NCI-H128 (cell line): ENCODE data around the gene ATAD2B.
"Not testable (repeated sequence)": the region's sequence is repeated elsewhere in the genome, so short reads cannot be mapped to it uniquely, and the experiment has no call there.

Source experiments
- DNase-seq: peaks from one replicate; lab custom pipeline; 2025; ENCODE audit not compliant: unreplicated experiment; lab: John Stamatoyannopoulos, UW

ATAD2B gene

DNA sequence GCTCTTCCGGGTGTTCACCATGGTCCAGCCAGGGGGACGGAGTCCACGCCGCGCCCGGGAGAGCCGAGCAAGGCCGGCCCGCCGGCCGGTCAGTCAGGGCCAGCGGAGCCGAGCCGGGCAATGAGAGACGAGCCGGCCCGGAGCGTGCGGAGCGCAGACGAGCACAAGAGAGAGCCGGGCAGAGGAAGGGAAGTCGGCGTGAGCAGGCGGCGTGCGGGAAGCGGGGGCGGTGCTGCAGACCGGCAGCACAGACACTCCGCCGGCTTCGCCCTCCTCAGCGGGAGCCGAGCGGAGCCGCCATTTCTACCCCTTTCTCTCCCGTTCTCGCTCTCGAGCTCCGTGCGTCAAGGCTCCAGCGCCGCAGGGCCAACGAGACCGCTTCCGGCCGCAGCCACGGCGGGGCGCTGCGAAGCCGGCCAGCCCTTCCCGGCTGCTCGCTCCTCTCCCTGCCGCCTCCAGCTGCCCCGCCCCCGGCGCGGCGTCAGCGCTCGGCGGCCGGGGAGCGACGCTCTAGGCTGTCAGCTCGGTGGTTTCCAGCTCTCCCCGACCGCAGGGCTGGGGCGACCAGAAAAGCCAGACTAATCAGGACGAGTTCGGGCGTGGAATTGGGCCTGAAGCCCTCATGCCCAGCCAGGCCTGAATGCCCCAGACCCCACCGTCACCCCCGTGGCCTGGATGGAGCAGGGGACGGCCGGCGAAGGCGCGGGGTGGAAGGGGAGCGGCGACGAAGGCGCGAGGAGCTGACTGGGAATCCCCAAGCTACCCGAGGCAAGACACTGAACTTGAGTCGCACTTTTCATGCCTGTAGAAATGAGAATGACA lies at the start of gene ATAD2B:
TSS of gene ATAD2B (minus strand) at position 374 of the 822 bp plus-strand sequence. CDS start at position 21, 353 bp downstream.
- peak; percentile 89 for DNase-seq

DNA sequence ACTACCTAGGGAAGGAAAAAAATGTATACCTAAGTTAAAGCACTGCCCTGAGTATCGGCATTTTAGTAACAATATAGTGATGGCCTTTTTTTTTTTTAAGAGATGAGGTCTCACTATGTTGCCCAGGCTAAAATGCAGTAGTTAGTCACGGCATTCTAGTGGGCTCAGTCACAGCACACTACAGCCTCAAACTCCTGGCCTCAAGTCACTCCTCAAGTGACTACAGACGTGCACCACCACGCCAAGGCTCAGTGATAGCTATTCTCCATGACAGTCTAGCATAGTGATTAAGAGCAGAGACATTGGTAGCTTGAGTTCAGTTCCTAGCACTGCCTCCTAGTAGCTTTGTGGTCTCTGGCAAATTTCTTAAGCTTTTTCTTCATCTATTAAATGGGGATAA lies 40.9 kb upstream of the ATAD2B start:
- DNase-seq = no peak

- no peak for DNase-seq
Measured at GRCh38 chr2:23954325-23955014, 27.5 kb upstream of the ATAD2B start.

DNA sequence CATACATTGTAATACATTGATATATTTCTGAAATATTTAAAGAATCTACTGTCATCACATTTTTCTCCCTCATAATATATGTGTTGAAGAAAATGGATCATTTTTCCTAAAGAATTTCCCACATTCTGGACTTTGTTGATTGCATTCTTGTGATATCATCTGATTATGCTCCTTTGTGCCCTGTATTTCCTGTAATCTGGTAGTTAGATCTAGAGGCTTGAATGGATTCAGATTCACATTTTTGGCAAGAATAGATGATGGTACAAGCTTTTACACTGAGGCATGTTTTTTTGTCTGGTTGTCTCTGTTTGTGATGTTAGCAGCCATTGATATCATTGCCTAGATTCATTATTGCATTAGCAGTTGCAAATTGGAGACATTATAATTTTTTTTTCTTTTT lies 26.7 kb upstream of the ATAD2B start:
- DNase-seq = no peak

GRCh38 chr2:23952558-23952957 lies 25.6 kb upstream of the ATAD2B start:
- DNase-seq = not testable (repeated sequence)

DNA sequence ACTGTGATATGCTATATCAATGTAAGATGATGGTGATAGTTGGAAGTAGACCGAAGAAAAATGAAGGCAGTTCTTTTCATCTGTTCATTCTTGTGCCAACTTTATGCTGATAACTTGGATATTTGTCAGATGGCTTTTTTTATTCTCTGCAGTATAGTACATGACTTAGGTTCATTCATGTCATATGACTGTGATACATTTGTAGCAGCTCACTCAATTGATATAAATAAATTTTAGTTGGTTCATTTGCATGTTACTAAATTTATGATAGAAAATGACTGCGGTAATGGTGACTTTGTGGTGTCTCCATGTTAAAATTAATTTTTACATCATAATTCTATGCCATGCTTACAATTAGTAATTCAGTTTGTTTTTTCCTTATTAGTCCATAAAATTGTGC lies 20.4 kb upstream of the ATAD2B start:
- DNase-seq = no peak

GRCh38 chr2:23944976-23945375 lies 18.1 kb upstream of the ATAD2B start:
- DNase-seq = no peak

DNA sequence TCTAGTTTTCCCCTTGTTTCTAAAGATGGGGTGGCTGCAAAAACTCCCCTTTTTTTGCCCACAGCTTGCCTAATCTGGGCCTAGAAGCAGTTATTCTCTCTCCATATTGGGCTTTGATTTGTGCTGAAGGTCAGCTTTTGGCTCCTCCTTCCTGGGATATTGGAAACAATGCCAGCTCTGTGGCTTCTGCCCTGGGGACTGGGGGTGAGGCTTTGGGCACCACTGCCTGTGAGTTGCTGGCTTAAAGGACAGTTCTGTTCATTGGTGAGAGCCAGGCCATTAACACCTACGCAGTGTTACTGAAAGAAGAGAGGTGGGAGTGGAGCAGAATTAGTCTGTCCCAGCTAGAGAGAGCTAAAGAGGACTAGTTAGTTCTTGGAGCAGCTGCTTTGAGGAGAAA lies 17.6 kb upstream of the ATAD2B start:
- no peak for DNase-seq

- DNase-seq = no peak
Measured at GRCh38 chr2:23943666-23944065, 16.7 kb upstream of the ATAD2B start.

- DNase-seq = no peak
Measured at GRCh38 chr2:23941644-23942043, 14.7 kb upstream of the ATAD2B start.

- no peak for DNase-seq
Measured at GRCh38 chr2:23940718-23941620, 14.0 kb upstream of the ATAD2B start.

- DNase-seq = peak; percentile 60
Measured at GRCh38 chr2:23939987-23940717, 13.2 kb upstream of the ATAD2B start, which contains the start of gene UBXN2A. Gene UBXN2A, plus strand, starts transcription at chr2:23940463. Its CDS starts 17,852 bp downstream, at chr2:23958315.

DNA sequence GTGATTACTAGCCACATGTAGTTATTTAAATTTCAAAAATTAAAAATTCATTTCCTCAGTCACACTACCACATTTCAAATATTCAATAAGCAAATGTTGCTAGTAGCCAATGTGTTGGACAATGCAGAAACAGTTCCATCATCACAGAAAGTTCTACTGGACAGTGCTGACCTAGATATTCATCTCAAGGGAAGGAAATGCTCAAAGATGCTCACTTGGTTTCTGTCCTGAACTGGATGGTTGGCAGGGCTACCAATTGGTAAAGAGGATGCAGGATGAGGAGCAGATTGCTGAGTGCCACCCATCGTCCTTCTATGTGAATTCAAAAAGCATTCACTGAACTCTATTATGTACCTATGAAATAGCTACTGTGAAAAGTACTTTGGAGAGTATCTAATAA lies 7.3 kb upstream of the ATAD2B start:
- DNase-seq = no peak

DNA sequence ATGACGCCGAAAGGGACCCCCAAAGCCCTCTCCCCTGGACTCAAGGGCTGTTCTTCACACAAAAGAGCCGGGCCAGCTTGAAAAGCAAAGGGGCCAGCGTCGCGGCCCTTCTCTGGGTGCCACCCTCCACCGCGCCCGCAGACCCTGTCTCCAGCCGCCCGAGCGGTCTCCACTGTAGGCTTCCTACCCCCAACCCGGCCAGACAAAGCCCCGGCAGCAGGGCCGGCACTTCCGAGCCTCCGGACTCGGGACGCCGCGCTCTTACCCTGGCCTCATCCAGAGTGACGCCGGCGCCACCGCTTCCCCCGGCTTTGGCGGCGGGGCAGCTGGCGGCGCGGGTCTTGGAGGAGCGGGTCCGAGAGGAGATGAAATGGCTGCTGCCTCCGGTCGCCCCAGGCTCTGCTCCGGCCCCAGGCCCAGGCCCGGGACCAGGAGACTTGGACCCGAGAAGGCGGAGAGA lies 603 bp downstream of the ATAD2B start:
- no peak for DNase-seq

GRCh38 chr2:23925702-23926289 lies 1.1 kb downstream of the ATAD2B start:
- DNase-seq = no peak

GRCh38 chr2:23924589-23925359 lies 2.1 kb downstream of the ATAD2B start:
- DNase-seq = no peak

DNA sequence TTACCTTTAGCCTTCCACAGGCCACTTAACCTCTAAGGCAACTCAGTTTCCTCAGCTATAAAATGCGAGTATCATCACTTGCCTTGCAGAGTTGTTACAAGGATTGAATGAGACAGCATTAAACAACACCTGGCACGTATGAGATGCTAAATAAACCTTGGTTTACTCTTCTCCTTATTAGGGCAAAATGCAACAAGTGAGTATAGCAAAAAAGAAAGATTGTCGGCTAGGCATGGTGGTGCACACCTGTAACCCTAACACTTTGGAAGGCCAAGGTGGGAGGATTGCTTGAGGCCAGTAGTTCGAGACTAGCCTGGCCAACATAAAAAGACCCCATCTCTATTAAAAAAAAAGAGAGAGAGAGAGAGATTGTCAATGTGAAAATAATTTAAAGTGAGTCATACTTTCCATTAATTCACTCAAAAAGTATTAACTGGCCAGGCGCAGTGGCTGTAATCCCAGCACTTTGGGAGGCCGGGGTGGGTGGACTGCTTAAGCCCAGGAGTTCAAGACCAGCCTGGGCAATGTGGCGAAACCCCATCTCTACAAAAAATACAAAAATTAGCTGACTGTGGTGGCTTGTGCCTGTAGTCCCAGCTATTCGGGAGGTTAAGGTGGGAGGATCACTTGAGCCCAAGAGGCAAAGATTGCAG lies 8.0 kb downstream of the ATAD2B start:
- no peak for DNase-seq

GRCh38 chr2:23916727-23917405 lies 10.1 kb downstream of the ATAD2B start:
- no peak for DNase-seq
